ENCODE data around the gene UNC93A.
"Not testable (repeated sequence)": the region's sequence is repeated elsewhere in the genome, so short reads cannot be mapped to it uniquely, and the experiment has no call there.

Gene UNC93A

GRCh38 chr6:167338541-167339117 lies 47.5 kb downstream of the UNC93A start:
- no peak for DNase-seq (ENCODE audit: low read depth in 1 of 2, low spot score in 1 of 2)

GRCh38 chr6:167341038-167341583 lies 50.0 kb downstream of the UNC93A start:
- no peak for DNase-seq (ENCODE audit: low read depth in 1 of 2, low spot score in 1 of 2)

GRCh38 chr6:167341665-167342655 lies 50.8 kb downstream of the UNC93A start:
- no peak for DNase-seq (ENCODE audit: low read depth in 1 of 2, low spot score in 1 of 2)

GRCh38 chr6:167342879-167343610 lies 51.9 kb downstream of the UNC93A start:
- no peak for DNase-seq (ENCODE audit: low read depth in 1 of 2, low spot score in 1 of 2)

GRCh38 chr6:167345348-167345747 lies 54.2 kb downstream of the UNC93A start:
- no peak for DNase-seq (ENCODE audit: low read depth in 1 of 2, low spot score in 1 of 2)

- DNase-seq (ENCODE audit: low read depth in 1 of 2, low spot score in 1 of 2) = no peak
These were observed 54.8 kb downstream of the UNC93A start for GRCh38 chr6:167345960-167346359.

- DNase-seq (ENCODE audit: low read depth in 1 of 2, low spot score in 1 of 2) = no peak
These were observed 56.1 kb downstream of the UNC93A start for GRCh38 chr6:167347226-167347625.

GRCh38 chr6:167349631-167350274 lies 58.6 kb downstream of the UNC93A start:
- no peak for DNase-seq (ENCODE audit: low read depth in 1 of 2, low spot score in 1 of 2)

- DNase-seq (ENCODE audit: low read depth in 1 of 2, low spot score in 1 of 2) = no peak
These were observed 59.2 kb downstream of the UNC93A start for GRCh38 chr6:167350275-167350696.

- peak; percentile 64 to 75 for DNase-seq (ENCODE audit: low read depth in 1 of 2, low spot score in 1 of 2)
These were observed 59.9 kb downstream of the UNC93A start for GRCh38 chr6:167350731-167351655.

GRCh38 chr6:167351656-167352345 lies 60.7 kb downstream of the UNC93A start:
- no peak for DNase-seq (ENCODE audit: low read depth in 1 of 2, low spot score in 1 of 2)

GRCh38 chr6:167356874-167357273 lies 65.8 kb downstream of the UNC93A start:
- DNase-seq (ENCODE audit: low read depth in 1 of 2, low spot score in 1 of 2) = no peak

- not testable (repeated sequence) for DNase-seq (ENCODE audit: low read depth in 1 of 2, low spot score in 1 of 2)
These were observed 67.3 kb downstream of the UNC93A start for GRCh38 chr6:167358394-167358793.

GRCh38 chr6:167361170-167361569 lies 70.1 kb downstream of the UNC93A start:
- DNase-seq (ENCODE audit: low read depth in 1 of 2, low spot score in 1 of 2) = not testable (repeated sequence)

Measured in stimulated activated CD4-positive, alpha-beta T cell treated with anti-CD3 and anti-CD28 coated beads, Interleukin-15, amount 100 ng/mL, for 1 hour (primary cell).